T1000 (cell line): ENCODE measurements around the gene KCNJ9.

Source experiments
- DNase-seq: peaks from one replicate; lab custom pipeline; 2025; ENCODE audit warnings: mixed read lengths; lab: John Stamatoyannopoulos, UW

KCNJ9 gene

DNA sequence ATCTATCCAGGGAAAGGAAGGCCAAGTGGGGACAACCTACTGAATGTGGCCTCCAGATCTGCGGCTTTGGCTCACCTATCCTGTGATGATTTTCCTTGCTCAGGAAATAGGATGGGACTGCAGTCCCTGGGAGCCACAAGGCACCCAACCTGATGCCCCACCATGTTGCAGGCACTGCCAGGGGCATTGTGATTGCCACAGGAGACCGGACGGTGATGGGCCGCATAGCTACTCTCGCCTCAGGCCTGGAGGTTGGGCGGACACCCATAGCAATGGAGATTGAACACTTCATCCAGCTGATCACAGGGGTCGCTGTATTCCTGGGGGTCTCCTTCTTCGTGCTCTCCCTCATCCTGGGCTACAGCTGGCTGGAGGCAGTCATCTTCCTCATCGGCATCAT lies 46.0 kb downstream of the KCNJ9 start:
- DNase-seq = no peak

GRCh38 chr1:160127865-160128523 lies 46.7 kb downstream of the KCNJ9 start:
- DNase-seq = no peak

DNA sequence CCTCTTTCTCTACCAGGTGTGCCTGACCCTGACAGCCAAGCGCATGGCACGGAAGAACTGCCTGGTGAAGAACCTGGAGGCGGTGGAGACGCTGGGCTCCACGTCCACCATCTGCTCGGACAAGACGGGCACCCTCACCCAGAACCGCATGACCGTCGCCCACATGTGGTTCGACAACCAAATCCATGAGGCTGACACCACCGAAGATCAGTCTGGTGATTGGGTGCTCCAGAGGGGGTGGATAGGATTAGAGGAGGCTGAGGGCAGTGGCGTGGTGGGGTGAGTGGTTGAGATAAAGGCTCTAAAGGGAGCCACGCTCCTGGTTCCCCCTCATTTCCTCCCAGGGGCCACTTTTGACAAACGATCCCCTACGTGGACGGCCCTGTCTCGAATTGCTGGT lies 47.3 kb downstream of the KCNJ9 start:
- no peak for DNase-seq

GRCh38 chr1:160129046-160129445 lies 47.7 kb downstream of the KCNJ9 start:
- DNase-seq = no peak

DNA sequence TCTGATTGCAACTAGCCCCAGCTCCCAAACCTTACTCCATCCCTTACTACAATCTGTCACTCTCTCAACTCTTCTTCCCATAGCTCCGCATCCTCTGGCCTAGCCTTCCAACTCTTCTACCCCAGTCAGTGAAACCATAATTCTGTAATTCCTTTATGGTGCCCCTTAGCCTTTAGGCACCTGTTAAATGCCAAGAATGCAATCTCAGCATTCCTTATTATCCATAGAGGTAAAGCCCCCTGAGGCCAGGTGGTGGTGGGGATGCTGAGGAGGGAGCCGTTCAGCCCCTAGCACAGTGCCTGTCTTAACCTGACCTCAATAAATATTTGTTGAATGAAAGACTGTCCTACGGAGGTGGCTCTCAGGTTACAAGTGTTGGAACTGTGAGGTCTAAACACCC lies 48.2 kb downstream of the KCNJ9 start:
- no peak for DNase-seq

GRCh38 chr1:160129966-160130365 lies 48.6 kb downstream of the KCNJ9 start:
- no peak for DNase-seq

GRCh38 chr1:160130486-160130885 lies 49.1 kb downstream of the KCNJ9 start:
- no peak for DNase-seq

GRCh38 chr1:160130939-160131338 lies 49.6 kb downstream of the KCNJ9 start:
- DNase-seq = no peak

DNA sequence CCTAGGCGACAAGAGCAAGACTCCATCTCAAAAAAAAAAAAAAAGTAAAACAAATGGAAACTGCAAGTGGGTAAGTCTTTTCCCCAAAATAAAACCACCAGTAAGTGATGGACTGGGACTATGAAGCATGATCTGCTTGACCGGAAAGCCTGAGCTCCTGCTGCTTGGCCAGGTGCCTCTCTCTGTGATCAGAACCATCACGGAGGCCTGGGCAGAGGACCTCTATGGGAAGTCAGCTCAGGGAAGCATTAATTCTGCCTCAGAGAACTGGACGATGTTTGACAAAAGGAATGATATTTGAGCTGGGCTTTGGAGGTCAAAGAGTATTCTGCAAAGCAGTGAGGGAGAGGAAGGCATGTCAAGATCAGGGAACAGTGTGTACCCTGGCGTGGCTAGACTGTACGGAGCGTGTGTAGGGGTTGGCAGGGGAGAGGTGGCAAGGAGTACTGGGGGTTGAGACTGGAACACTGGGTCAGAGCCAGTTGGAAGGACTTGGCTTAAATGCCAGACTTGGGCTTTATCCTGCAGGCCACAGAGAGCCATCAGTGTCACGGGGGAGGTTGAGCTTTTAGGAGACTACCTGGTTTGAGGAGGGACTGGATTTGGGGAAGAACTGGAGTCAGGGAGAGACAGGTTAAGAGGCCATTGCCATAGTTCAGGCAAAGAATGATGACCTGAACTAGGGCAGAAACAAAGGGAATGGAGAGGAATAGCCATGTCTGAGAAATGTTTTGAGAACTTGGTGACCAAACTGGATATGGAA lies 50.6 kb downstream of the KCNJ9 start:
- no peak for DNase-seq

GRCh38 chr1:160133990-160134770 lies 52.8 kb downstream of the KCNJ9 start:
- DNase-seq = no peak

DNA sequence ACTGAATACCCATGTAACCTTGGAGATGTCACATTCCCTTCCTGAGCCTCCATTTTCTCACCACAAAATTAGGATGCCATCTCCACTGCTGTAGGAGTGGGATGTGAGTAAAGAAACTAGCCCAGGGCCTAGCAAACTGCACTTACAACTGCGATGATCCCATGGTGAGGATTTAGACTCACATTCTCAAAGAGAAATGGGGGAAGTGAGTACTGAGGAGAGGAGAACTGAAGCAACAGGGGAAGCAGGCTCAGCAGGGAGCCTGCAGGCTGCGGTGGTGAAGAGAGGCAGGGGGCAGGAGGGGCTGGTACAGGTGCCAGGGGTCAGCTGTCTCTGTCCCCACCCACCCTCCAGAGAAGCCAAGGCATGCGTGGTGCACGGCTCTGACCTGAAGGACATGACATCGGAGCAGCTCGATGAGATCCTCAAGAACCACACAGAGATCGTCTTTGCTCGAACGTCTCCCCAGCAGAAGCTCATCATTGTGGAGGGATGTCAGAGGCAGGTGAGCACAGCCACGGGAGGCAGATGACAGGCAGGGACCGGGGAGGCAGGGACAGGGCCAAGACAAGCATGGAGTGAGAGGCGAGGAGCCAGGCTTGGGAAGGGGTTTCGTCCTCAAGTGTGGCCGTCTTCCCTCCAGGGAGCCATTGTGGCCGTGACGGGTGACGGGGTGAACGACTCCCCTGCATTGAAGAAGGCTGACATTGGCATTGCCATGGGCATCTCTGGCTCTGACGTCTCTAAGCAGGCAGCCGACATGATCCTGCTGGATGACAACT lies 53.6 kb downstream of the KCNJ9 start:
- no peak for DNase-seq

- DNase-seq = no peak
Observed at GRCh38 chr1:160136121-160136925, 55.0 kb downstream of the KCNJ9 start.

- no peak for DNase-seq
Observed at GRCh38 chr1:160136926-160137200, 55.5 kb downstream of the KCNJ9 start.

- no peak for DNase-seq
Observed at GRCh38 chr1:160137216-160137862, 56.0 kb downstream of the KCNJ9 start.

- DNase-seq = no peak
Observed at GRCh38 chr1:160139840-160140239, 58.5 kb downstream of the KCNJ9 start.
